GM18861 (cell line): ENCODE data around the gene CACNA2D3.

Experiments
- ATAC-seq: cut with Tn5 transposase; IDR thresholded peaks from one replicate; pipeline ENCODE4 v1.9.1; 2021; ENCODE audit not compliant: unreplicated experiment

Gene CACNA2D3

DNA sequence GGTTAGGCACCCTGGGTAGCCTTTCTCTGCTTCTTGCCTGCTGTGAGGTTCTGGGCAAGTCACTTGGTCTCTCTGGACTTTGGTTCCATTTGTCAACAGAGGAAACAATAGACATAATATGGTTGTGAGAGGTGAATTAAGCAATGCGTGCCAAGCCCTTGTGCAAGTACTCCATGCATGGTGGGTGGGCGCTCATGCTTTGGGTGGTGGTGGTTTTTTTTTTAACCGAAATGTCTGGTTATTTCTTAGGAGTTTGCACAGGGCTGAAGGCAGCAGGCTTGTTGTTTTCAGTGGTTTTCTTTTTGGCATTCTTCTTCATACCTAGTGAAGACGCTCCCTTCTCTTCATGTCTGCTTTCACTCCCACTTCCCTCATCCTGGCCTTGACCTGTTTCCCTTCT is 889.7 kb downstream of the CACNA2D3 start:
- no peak for ATAC-seq

DNA sequence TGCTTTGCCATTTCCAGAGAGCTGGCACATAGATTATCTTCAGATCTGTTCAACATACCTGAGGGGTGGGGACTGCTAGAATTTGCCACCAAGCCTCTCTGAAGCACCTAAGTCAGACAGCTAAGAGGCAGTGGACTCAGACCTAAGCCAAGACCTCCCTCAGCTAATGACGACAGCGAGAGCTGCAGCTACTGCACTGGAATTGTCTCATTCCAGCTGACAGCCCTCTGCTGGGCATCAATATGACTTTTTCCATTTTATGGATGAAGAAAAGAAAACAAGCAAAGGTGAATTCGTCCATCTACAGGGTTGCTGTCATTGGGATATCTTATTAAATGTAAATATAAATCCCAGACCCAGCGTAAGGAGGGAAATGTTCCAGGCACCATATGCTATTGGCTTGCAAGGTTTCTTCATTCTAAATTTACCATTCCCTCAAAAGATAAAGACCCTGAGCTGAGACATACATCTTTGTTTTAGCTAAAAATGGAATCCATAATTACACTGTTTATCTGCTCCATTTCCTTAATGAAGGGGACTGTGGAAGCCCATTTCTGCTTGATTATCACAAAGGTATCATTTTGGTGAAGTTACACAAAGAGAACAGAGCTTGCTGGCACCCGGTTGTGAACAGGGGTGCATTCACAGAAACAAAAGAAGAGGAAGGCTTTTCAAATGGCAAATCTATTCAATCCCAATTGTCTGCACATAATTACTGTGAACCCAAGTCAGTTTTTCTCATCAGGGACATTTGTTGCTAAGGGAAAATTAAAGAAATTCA is 891.0 kb downstream of the CACNA2D3 start:
- no peak for ATAC-seq

DNA sequence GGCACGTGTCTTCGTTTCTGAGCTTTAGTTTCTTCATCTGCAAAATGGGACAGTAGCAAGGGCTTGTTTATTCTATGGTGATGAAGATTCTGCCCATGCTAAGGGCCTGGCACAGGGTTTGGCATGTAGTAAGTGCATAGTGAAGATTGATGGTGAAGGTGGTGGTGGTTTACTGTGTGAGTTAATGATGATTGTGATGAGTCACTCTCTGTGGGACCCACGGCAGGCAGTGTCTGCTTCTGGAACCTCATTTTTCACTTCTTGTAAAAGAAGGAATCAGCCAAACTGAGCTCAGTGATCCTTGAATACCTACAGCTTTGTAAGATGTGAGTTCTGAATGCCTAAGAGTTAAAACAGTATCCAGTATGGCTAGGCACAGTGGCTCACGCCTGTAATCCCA is 891.7 kb downstream of the CACNA2D3 start:
- ATAC-seq, result no peak

DNA sequence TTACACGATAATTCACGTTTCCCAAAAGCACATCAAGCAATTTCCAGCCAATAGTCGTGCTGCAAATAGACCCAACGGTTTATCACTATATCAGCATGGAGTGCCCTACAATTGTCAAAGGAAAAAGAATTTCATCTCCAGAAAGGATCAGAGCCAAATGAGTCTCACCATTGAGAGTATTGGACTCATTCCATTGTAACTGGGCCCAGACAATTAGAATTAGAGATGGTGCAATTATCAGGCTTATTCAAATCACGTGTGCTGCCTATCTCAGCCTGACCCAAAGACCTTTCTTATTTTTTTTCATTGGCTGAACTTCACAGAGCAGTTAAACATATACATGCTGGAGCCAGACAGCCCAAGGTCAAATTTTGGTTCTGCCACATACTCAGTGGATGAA is 892.6 kb downstream of the CACNA2D3 start:
- no peak for ATAC-seq

DNA sequence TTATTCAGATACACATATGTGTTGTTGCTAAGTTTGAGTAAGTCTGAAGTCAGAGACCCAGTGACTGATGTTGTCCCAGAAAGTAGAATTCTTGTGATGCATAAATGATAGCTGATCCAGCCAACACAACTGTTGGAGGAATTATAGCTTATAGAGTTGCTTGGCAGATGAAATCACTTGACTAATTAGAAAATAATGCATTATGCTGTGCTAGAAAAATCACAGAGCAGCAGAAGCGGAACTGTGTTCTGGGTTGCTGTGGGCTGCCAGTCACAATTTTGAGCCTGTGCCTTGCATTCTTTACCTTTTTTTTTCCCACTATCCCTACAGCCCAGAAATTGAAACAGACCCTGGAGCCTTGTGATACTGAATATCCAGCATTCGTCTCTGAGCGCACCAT is 895.5 kb downstream of the CACNA2D3 start:
- ATAC-seq, result no peak

DNA sequence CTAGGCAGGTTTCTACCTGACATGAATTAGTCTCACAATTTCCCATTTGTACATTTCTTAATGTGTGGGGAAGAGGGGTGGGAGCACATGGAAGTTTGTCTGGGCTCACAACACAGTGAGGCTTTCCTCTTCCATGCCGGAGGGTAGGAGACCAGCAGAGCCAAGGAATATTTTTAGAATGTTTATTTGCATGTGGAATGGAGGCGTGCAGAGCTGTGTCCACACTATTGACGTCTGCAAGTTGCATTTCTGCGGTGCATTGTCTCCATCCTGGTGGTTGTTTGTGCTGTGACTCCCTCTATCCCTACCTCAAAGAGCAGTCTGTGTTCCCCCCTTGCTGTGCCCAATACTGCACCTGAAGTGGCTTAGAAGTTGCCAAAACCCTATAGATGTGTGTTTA is 908.6 kb downstream of the CACNA2D3 start:
- ATAC-seq, result no peak

DNA sequence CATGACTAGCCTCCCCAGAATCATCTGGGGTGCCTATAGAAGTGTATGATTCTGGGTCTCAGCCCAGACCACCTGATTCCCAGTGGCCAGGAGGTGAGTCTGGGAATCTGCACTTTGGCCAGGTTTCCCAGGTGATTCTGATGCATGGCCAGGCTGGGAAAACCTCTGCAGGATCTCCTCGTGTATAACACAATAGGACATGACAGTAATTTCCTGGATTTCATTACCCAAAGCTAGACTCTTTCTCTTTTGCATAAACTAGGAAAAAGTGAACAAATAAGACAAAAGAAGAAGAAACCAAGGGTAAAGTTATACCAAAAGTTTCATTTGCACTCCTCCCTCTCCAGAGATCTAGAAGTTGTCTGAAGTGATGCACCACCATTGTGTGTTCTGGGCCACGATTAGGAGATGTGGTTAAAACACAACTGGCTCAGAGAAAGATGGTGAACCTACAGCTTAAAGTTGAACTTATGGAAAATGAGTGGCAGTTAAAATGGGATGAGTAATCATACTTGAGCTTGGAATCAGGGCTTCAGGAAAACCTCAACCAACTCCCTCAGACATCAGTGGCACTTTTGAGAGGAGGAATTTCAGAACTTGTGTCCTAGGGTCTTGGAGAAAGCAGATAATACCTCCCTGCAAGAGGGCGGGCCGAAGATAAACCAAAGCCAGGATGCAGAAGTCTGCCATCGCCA is 914.7 kb downstream of the CACNA2D3 start:
- ATAC-seq, result no peak

DNA sequence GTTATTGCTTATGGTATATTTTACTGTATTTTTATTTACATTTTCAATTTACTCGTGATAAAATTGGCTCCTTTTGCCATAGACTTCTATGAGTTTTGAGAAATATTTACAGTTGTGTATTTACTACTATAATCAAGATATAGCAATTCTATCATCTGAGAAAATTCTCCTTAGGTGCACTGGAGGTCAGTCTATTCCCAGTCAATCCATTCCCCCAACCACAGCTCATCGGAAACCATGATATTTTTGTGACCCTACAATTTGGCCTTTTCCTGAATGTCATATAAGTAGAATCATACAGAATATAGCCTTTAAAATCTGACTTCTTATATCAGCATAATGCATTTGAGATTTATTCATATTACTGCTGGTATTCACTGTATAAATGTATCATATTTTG is 920.2 kb downstream of the CACNA2D3 start:
- no peak for ATAC-seq

DNA sequence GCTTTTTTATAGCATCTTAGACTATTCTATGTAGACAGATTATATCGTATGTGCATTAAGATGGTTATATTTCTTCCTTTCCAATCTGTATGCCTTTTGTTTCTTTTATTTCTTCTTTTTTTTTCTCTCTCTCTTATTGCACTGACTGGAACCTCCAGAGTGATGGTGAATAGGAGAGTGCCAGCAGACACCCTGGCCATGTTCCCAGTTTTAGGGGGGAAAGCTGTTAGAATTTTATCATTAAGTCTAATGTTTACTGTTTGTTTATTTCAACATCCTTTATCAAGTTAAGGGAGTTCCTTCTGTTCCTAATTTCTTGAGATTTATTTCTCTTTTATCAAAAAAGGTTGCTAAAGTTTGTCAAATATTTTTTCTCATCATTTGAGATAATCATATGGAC is 922.1 kb downstream of the CACNA2D3 start:
- no peak for ATAC-seq

DNA sequence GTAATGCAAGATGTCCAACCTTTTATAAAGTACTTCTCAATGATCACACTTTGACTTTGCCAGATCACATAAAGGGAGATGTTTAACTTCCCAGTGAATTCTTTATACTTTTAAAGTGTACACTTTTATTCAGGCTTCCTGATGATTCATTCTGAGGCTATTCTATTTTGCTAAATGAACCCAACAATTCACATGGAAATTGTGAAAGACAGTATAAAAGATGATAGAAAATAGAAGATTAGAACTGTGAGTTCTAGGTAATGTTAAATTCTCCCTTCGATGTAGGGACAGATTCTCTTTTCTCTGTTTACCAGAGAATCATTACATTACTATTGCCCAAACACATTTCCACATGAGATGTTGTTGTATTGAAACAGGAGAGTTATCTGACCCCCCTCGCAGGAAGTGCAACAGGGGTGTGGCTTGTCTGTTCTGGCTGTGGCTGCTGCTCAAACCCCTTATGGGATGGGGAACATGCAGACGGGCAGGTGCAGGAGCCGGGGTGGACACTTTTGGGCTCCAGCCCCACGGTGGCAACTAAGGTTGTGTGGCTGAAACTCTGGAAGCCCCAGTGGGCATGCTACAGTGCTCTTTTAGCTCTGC is 936.8 kb downstream of the CACNA2D3 start:
- no peak for ATAC-seq

DNA sequence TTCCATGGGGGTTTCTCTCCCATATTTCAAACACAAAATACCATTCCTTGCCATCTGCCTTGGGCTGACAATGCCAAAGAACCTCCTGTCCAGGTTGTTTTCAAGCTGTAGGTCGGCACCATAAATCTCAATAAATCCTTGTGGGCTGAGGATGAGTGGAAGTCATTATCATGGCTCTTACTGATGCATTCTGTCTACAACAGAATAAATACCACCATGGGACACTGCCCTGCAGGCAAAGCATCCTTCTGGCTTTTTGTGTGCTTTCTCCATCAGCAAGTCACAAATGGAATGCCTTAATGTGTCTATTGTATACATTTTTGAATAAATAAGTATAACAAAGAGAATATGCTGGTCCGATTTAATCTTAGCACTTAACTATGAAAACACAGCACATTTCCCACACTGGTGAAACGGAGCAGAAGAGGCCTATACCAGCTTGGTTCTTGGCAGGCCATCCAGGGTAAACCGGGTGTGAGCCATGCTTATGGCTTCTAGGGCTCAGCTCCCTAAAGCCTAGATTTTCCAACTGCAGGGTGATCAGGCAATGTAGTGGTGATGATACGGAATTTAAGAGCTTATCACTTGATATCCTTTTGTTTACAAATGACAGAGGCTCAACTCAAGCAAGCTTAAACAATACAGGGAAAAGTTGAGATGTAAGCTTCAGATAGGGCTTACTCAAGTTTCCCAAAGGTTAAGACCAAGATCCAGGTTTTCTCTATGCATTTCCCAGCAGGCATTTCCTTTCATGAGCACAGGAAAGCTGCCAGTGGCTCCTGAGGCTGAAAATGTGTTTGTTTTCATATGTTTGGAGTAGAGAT is 938.8 kb downstream of the CACNA2D3 start:
- ATAC-seq, result no peak

DNA sequence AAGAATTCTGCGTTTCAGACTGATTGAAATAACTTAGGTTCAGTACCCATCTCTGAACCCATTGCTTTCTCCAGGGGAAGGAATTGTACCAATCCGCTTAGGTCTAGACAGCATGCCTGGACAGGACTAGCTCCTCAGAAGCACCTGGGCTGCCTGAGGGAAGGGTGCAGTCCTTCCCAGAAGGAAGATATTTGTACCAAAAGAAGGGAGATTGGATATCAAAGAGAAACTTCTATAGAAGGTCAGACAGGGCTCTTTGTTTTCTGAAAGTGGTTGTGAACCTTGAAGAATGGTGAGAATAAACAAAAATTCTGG is 939.3 kb downstream of the CACNA2D3 start:
- no peak for ATAC-seq

DNA sequence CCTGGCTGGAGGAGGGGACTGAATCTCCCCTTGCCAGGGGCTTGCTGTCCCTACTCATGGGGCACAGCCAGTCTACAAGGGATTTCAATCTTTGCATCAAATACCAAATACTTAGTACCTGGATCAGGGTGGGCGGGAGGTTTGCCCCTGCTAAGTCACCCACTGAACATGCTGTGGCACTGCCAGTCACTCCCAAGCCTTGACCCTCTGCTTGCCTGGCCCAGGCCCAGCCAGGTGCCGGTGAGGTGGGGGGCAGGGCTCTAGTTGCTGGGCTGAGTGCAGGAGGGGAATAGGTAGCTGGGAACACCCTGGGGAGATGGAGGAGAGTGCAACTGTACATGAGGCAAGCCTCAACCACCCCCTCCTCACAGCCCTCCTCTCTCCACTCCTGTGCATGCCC is 941.8 kb downstream of the CACNA2D3 start:
- ATAC-seq, result no peak

DNA sequence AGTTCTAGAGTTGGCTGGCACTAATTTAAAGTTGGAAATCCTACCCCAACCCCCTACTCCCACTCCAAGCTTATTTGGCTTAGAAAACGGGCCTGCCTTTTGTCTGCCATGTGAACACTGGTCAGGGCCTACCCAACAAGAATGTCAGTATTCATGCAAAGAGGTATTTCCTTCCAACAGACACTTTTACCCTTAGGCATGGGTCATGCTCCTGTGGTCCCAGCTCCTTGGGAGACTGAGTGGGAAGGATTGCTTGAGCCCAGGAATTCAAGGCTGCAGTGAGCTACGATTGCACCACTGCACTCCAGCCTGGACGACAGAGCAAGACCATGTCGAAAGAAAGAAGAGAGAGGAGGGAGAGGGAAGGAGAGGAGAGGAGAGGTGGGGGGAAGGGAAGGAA is 943.0 kb downstream of the CACNA2D3 start:
- no peak for ATAC-seq

DNA sequence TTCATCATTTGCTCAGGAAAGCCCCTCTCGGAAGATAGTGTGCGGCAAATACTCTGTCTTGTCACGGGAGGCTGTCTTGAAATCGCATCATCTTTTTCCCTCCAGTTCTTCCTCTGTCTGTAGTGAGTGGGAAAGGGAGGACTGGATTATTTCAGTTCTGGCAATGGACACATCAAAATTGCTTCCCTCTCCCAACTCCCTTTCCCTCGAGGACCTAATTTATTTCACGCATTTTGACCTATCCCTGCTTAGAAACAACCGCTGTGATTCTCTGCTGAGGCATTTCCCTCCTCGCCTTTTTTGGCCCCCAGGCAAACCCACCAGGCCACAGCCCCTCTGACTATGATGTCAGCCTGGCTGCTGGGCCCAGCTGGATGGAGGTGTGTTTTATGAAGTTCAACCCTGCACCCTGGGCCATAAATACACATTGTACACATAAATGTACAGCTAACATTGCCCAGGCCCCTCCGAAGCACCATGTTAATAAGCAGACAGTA is 944.2 kb downstream of the CACNA2D3 start:
- no peak for ATAC-seq

DNA sequence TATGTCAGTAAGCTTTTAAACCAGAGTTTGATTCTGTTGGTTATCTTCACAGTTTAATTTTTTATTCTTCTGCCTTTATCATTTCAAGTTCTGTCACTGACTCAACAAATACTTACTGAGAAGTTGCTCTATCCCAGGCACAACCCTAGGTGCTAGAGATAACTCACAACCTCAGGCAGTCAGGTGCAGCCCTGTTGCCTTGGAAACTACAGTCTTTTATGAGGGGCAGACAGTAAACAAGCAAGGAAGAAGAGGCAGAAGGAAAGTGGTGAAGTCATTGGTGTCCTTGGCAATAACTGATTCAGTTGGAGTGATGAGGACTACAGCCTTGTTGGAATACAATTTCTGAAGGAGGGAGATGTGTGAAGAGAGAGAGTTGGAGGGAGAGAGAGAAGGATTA is 947.6 kb downstream of the CACNA2D3 start:
- ATAC-seq, result no peak

DNA sequence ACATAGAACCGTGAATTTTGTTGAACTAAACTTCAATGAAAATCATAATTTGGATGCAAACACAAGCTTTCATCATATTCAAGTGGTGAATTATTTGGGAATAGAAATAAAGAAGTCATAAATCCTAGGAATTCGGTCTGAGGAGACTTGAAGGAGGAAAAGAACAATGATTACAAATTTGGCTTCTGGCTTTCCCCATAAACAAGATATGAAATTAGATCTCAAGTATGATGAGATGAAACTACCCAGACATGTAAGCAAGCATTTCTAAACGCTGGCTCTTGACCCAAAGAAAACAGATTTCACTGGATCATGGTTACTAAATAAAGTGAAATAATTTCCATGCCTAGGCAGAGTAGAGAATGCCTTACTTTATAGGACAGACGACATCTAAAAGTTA is 952.4 kb downstream of the CACNA2D3 start:
- no peak for ATAC-seq

DNA sequence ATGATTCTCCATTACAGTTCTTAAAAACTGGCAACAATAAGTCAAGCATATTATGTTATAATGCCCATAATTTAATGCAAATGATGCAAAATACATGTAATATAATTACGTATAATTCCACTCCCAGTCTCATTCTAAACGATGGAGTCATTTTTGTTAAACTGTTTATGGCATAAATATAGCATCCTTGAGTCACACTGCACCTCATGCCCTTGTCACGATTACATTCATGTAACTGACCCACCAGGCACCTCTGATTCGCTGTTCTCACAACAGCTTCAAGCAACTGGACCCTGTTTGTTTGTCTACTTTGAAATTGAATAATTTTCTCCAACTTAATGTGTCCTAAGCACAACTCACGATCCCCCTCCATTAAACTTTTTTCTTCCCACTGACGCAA is 953.5 kb downstream of the CACNA2D3 start:
- no peak for ATAC-seq

DNA sequence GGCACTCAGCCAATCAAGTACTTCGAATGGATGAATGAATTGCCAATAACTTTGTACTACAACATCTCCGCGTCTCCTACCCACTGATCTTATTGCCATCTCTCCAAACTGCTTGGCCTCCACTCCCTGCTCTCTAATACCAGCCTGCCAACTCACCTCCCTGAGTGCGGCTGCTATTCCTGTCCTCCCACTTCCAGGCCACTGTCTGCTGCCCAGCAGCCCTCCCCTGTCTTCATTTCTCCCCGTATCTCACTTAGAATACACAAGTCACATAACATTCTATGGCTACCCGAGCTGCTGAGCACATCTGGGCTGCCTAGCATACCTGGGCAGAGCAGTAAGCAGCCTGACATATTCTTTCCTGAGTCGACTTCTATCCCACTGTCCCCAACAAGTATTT is 955.4 kb downstream of the CACNA2D3 start:
- no peak for ATAC-seq

DNA sequence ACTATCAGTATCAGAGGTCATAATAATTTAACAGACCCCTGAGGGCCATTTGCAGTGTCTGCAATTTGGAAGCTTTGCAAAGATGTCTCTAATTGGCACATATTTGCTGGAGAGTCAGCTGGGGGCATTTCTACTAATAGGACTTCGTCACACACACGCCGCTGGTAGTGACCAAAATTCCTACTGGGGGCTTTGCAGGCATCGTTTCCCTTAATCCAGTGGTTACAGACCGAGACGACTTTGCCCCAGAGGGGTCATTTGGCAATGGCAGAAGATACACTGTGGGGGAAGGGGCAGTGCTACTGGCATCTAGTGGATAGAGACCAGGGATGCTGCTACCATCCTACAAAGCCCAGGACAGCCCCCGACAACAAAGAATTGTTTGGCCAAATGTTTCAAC is 956.5 kb downstream of the CACNA2D3 start:
- ATAC-seq, result no peak

DNA sequence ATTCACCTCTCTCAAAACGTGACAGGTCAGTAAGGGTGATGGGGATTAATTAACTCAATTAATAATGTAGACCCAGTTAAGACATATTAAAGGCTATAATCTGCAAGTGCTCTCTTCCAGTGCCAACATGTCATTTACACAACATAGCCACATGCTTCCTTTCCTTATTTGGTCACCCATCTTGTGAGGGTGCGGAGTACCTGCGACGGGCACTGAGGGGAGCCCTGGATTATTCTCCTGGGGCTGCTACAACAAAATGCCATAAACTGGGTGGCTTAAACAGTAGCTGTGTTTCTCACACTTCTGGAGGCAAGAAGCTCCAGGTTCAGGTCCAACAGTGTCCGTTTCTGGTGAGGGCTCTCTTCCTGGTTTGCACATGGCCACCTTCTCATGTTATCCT is 962.9 kb downstream of the CACNA2D3 start:
- ATAC-seq, result no peak
